PC-9 (cell line): ENCODE measurements around the gene ESRRG.

ENCODE experiments used
- EZH2 ChIP-seq: fragments of 200-600 bp; sonication (generic); IDR thresholded peaks from 2 replicates; pipeline ENCODE4 v1.8.0; 2017; ENCODE audit warnings: antibody characterized with exemption, low read depth
- TF ChIP-seq, protein P1 (sequence below): fragments of 200-600 bp; sonication (generic); conservative IDR thresholded peaks from 2 replicates; pipeline ENCODE4 v1.6.1; 2017; ENCODE audit warnings: mixed run types, antibody characterized with exemption, mild to moderate bottlenecking, moderate library complexity

DNA sequence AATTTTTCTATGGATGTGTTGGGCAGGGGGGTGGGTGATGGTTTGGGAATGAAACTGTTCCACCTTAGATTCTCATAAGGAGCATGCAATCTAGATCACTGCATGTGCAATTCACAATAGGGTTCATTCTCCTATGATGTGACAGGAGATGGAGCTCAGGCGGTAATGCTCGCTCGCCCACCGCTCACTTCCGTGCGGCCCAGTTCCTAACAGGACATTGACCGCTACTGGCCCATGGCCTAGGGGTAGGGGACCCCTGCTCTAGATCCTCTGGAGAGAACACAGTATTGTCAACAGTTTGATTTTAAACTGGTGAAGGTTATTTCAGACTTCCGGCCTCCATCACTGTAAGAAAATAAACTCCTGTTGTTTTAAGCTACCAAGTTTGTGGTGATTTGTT is 245.0 kb downstream of the ESRRG start:
- TF ChIP-seq, protein P1, sequence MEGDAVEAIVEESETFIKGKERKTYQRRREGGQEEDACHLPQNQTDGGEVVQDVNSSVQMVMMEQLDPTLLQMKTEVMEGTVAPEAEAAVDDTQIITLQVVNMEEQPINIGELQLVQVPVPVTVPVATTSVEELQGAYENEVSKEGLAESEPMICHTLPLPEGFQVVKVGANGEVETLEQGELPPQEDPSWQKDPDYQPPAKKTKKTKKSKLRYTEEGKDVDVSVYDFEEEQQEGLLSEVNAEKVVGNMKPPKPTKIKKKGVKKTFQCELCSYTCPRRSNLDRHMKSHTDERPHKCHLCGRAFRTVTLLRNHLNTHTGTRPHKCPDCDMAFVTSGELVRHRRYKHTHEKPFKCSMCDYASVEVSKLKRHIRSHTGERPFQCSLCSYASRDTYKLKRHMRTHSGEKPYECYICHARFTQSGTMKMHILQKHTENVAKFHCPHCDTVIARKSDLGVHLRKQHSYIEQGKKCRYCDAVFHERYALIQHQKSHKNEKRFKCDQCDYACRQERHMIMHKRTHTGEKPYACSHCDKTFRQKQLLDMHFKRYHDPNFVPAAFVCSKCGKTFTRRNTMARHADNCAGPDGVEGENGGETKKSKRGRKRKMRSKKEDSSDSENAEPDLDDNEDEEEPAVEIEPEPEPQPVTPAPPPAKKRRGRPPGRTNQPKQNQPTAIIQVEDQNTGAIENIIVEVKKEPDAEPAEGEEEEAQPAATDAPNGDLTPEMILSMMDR = no peak
- TF ChIP-seq EZH2 = no peak
